Activated naive CD4-positive, alpha-beta T cell treated with Interleukin-2 at 50 U/mL for 16 hours (primary cell): ENCODE data around the gene DSCAML1.

Source experiments
- DNase-seq: peaks from one replicate; pipeline ENCODE4 v3.0.0-alpha.2; 2020

Gene DSCAML1

GRCh38 chr11:117750916-117751662 is 45.9 kb downstream of the DSCAML1 start:
- DNase-seq, result no peak

- no peak for DNase-seq
Measured at GRCh38 chr11:117750357-117750756, 46.7 kb downstream of the DSCAML1 start.

- DNase-seq, result no peak
Measured at GRCh38 chr11:117749541-117749910, 47.5 kb downstream of the DSCAML1 start.

- DNase-seq, result no peak
Measured at GRCh38 chr11:117748771-117749540, 48.1 kb downstream of the DSCAML1 start.

DNA sequence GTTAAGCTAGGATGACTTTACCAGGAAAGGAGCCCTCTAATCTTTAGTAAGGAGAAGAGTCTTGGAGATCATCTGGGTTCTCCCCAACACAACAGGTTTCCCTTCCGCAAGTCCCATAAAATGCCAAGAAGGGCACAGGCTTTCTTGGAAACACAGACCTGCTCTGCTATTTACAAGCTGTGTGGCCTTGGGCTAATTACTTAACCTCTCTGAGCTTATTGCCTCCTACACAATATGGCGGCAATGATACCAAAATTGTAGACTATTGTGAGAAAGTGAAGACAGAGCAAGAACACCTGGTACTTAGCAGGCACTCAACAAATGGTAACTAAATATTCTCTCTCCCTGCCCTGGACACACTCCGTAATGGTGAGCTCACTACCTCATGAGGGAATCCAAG is 49.1 kb downstream of the DSCAML1 start:
- DNase-seq, result no peak

DNA sequence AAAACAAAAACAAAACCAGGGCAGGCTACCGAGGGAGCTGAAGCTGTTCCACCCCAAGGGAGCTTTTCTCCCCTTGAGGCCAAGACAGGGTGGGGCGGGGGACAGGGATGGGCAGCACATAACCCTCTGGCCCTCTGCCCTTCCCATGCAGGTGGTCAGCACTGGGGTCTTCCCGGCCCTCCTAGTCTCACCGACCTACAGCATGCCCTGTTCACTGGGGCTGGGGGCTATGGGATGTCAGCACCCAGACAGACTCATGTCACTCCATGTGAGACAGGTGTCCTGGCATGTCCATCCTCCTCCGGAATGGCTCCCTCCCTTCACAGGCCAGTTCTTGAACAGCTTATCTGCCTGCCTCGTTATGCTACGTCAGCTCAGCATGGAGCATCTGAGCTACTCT is 51.7 kb downstream of the DSCAML1 start:
- no peak for DNase-seq

- DNase-seq, result no peak
Measured at GRCh38 chr11:117744471-117745150, 52.4 kb downstream of the DSCAML1 start.

DNA sequence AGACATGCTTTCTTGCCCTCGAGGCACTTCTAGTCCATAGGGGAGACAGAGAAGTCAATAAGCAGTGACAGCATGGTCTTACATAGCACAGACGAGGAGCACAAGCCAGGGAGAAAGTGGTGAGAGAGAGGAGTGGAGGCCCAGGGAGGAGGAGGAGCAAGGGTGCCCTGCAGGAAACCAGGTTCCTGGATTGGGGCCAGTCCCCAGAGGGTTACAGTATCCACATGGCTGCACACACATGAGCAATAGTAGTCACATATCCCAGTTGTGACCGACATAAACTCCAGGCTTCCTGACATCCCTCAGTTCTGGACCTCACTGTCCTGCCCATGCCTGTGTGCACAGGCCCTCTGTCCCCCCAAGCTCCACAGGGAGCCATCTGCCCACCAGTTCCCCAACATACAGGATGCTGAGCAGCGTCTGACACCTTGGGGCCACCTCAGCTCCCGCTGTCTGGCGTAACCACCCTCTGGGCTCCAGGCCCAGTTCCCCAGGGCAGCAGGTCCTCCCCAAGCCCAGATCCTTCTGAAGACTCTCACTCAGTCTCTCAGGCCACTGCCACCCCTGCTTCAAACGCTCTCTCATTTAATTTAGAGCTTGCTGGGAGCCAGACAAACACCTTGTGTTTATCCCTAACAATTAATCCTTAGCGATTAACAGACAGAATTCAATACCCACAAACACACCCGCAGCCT is 53.7 kb downstream of the DSCAML1 start:
- DNase-seq, result no peak

- no peak for DNase-seq
Measured at GRCh38 chr11:117738246-117738957, 58.6 kb downstream of the DSCAML1 start.

GRCh38 chr11:117735350-117735977 is 61.6 kb downstream of the DSCAML1 start:
- DNase-seq, result no peak

DNA sequence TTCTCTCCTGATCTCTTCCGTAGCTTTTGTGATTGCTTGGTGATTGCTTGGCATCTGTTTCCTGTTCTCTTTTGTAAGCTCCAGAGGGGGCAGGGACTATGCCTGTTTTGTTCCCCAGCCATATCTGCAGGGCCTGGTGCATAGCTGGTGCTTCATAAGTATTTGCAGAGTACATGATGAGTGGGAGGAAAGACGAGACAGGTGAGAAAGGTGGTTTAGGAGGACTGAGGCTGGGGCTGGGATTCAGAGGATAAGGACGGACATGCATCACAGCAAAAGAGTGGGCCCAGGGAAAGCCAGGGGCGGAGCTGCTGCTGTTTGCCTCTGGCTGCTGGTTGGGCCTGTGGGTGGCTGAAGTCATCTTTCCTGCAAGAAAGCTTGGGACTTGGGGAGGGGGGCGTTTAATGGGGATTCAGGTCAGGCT is 62.4 kb downstream of the DSCAML1 start:
- DNase-seq, result no peak

- DNase-seq, result no peak
Measured at GRCh38 chr11:117733316-117733715, 63.7 kb downstream of the DSCAML1 start.

GRCh38 chr11:117731722-117732290 is 65.2 kb downstream of the DSCAML1 start:
- no peak for DNase-seq

DNA sequence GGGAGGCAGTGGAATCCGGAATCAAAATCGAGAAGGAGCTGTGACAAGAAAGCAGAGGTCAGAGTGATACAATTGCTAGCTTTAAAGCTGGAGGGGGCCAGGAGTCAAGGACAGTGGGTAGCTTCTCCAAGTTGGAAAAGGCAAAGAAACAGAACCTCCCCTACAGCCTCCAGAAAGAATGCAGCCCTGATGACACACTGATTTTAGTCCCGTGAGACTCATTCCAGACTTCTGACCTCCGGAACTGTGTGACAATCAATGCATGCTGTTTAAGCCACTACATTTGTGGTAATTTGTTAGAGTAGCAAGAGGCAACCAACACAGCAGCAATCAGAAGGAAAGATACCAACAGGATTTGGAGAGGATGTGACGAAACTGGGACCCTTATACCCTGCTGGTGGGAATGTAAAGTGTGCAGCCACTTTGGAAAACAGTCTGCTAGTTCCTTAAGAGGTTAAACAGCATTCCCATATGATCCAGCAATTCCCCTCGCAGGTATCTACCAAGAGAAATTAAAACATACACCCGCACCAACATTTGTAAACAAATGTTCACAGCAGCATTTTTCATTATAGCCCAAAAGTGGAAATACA is 66.7 kb downstream of the DSCAML1 start:
- DNase-seq, result no peak

DNA sequence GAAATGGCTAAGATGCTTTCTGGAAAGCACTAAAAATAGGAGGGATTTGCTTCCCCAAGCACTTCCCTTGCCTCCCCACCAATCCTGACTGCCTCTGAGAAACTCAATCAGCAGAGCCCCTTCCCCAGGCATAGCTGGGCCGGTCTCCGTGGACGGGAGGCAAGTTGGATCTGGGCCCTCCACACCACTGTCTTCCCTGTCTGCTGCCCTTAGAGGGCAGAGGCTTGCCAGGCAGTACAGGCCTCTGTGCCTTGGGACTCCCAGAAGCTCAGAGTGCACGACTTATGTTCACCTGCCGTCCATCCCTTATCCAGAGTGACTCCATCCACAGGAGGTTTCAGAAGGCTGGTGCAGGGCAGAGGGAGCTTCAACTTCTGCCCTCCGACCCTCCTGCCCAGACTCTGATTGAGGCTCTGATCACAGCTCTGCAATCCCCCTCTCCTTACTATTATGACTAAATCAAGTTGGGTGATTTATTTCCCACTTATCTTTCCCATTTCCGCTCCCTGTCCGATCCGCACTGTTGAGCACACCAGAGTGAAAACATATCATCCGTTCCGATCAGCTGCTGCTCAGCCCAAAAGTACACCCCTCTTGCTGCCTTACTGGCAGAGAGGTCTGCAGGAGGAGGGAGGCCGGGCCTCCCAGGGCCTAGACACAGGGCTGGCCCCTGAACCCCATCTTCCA is 71.8 kb downstream of the DSCAML1 start:
- DNase-seq, result no peak

DNA sequence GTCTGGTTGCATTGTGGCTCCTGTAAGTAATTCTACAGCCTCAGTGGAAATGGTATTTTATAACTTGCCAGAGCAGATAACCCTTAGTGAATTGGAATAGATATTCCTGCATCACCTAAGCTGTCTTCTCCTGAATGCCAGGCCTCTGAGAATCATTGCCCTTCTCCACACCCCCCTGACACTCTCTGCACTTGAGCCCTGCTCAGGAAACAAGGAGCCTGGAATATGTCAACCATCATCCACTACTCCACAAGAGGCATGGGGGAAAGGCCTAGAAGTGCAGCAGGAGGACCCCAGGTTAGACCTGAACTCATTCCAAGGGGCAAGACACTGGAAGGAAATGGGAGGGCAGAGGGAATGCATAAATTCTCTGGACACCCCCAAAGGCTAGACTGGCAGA is 72.4 kb downstream of the DSCAML1 start:
- no peak for DNase-seq

DNA sequence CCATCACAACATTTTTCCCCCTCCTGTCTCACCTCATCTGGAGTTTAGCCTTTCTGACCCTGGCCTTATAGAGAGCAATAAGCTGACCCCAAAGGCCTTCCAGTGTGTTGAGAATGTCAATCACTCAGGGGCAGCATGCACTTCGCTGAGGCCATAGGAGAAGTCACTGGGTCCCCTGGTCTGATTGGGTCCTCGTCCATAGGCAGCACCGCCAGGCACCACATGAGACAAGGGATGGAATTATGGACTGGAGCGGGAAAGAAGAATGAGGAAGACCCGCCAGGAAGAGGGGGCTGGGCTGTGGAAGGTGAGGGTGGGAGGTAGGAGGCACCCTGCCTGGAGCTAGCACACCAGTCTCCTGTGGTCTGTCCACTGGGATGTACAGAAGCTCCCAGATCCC is 72.9 kb downstream of the DSCAML1 start:
- DNase-seq, result no peak

- DNase-seq, result no peak
Measured at GRCh38 chr11:117723277-117724024, 73.6 kb downstream of the DSCAML1 start.

DNA sequence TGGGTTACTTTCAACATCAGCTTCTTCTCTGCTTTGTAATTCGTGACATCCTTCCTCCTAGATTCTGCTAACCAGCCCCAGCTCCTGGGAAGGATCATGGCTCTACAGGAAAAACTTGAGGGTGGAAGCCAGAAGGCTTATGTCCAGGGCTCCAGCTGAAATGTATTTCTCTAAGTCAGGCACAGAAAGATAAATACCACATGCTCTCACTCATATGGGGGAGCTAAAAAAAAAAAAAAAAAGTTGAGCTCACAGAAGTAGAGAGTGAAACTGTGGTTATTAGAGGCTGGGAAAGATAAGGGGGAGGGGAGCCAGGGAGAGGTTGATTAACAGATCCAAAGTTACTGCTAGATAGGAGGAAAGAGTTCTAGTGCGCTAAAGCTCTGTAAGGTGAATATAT is 74.9 kb downstream of the DSCAML1 start:
- DNase-seq, result no peak

DNA sequence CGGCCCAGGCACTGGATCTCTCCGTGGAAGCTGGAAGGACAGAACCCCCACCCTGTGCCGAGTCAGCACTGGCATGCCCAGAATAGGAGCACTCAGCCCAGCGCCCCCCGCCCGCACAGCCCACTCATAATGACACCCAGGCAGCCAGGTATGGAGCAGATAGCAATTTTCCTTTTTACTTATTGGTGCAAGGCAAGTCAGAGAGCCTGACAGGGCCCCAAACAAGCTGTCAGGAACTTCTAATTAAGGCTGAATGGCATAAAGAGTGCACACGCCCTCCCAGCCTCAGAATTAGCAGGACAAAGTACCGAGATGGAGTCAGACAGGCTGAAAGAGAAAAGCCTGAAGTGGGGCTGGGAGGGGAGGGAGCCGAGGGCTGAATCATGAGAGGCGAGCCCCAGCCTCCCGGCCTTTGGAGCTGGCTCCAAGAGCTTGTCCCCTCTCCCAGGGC is 76.9 kb downstream of the DSCAML1 start:
- no peak for DNase-seq
